SU-DHL-6 (cell line): ENCODE results near the gene TBC1D22A.

ENCODE experiments used
- H2AFZ ChIP-seq: fragments of 200-600 bp; sonication (generic); 2 replicates; pipeline ENCODE4 v1.6.1; 2014; ENCODE audit warnings: low read depth, mild to moderate bottlenecking, moderate library complexity, mixed read lengths, antibody characterized with exemption, low read length; ENCODE audit not compliant: severe bottlenecking
- H3F3A ChIP-seq: fragments of 200-600 bp; shearing (Covaris generic); 2 replicates; pipeline ENCODE4 v1.6.0; 2016; ENCODE audit warnings: antibody characterized with exemption, mild to moderate bottlenecking; ENCODE audit not compliant: insufficient read depth
- H3K27ac ChIP-seq: fragments of 200-600 bp; sonication (generic); 2 replicates; pipeline ENCODE4 v1.5.1; 2016; ENCODE audit warnings: low read depth, mild to moderate bottlenecking, low read length, moderate library complexity, mixed read lengths
- H3K27me3 ChIP-seq: fragments of 200-600 bp; sonication (generic), shearing (Covaris generic); 2 replicates; pipeline ENCODE4 v1.6.0; 2014; ENCODE audit warnings: mild to moderate bottlenecking, low read length
- H3K36me3 ChIP-seq: fragments of 200-600 bp; sonication (generic); 2 replicates; pipeline ENCODE4 v1.6.1; 2014; ENCODE audit warnings: mild to moderate bottlenecking, low read length, mixed read lengths
- H3K4me2 ChIP-seq: fragments of 300-600, 200-600 bp; shearing (Covaris generic), sonication (generic); 2 replicates; pipeline ENCODE4 v1.6.0; 2014; ENCODE audit warnings: low read length, low read depth, mild to moderate bottlenecking; ENCODE audit not compliant: poor library complexity, severe bottlenecking
- H3K4me3 ChIP-seq: fragments of 200-600 bp; sonication (generic); 2 replicates; pipeline ENCODE4 v1.5.1; 2014; ENCODE audit warnings: antibody characterized with exemption, low read length, mild to moderate bottlenecking, mixed read lengths; ENCODE audit not compliant: insufficient read depth, poor library complexity, severe bottlenecking
- H3K79me2 ChIP-seq: fragments of 200-600 bp; sonication (generic); 2 replicates; pipeline ENCODE4 v1.6.1; 2014; ENCODE audit warnings: mild to moderate bottlenecking, low read length, moderate library complexity; ENCODE audit not compliant: insufficient read depth
- H3K9ac ChIP-seq: fragments of 200-600 bp; sonication (generic); 2 replicates; pipeline ENCODE4 v1.7.0; 2014; ENCODE audit warnings: mild to moderate bottlenecking, low read length
- H3K9me2 ChIP-seq: fragments of 200-600 bp; sonication (generic); replicated peaks from 2 replicates; pipeline ENCODE4 v1.6.1; 2014; ENCODE audit warnings: low read length; ENCODE audit not compliant: insufficient read depth
- H3K9me3 ChIP-seq: fragments of 200-600 bp; sonication (generic); 2 replicates; pipeline ENCODE4 v1.6.1; 2014; ENCODE audit warnings: low read length, mixed read lengths; ENCODE audit not compliant: insufficient read depth
- H4K20me1 ChIP-seq: fragments of 200-600 bp; sonication (generic); 2 replicates; pipeline ENCODE4 v1.6.1; 2014; ENCODE audit warnings: low read depth, mild to moderate bottlenecking, antibody characterized with exemption, low read length, moderate library complexity, mixed read lengths
- EZH2phosphoT487 ChIP-seq: fragments of 200-600 bp; sonication (generic), shearing (Covaris generic); conservative IDR thresholded peaks from 2 replicates; pipeline ENCODE4 v1.6.1; 2018; ENCODE audit warnings: mild to moderate bottlenecking, antibody characterized with exemption, low read length, moderate library complexity, mixed read lengths
- TF ChIP-seq, protein P1 (sequence below): fragments of 200-600 bp; sonication (generic); IDR thresholded peaks from one replicate; pipeline ENCODE4 v1.5.1; 2017; ENCODE audit warnings: antibody characterized with exemption, mild to moderate bottlenecking, low read length, moderate library complexity; ENCODE audit not compliant: insufficient read depth, poor library complexity, severe bottlenecking

TBC1D22A gene

DNA sequence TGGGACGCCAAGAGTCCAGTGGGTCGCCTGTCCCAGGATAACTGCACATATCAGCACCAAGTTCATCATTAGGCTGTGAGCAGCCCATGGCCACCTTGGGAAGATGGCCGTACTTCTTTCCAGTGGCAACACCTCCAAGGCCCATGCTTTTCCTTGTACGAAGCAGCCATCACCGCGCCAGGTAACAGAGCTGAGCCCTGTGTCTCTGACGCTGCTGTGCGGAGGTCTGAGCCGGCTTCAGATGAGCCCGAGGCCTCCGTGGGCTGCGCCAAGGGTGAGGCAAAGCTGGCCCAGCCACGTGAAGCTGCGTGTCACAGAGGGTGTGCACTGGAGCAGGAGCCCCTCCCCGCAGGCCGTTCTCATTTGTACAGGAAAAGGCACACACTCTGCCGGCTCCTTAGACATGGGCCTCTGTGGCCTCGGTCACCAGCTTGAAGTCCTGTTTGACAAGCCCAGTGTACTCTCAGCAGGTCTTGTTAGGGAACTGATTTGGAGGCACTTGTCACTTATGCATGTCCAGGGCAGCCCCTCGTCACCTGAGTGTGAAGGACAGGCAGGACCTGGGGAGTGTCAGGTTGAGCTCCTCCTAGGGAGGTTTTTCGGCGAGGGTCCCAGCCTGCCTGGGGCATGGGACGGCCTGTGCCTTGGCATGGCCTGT is 401.5 kb downstream of the TBC1D22A start:
- no peak overlapping the region for H3K4me3 ChIP-seq
- H2AFZ ChIP-seq: no peak overlapping the region
- H3K9me2 ChIP-seq: no peaks in the 10 kb centered on the region
- H3K79me2 ChIP-seq: no peaks in the 10 kb centered on the region
- no peak overlapping the region for H3K9ac ChIP-seq
- TF ChIP-seq EZH2phosphoT487: no peak
- TF ChIP-seq, protein P1, sequence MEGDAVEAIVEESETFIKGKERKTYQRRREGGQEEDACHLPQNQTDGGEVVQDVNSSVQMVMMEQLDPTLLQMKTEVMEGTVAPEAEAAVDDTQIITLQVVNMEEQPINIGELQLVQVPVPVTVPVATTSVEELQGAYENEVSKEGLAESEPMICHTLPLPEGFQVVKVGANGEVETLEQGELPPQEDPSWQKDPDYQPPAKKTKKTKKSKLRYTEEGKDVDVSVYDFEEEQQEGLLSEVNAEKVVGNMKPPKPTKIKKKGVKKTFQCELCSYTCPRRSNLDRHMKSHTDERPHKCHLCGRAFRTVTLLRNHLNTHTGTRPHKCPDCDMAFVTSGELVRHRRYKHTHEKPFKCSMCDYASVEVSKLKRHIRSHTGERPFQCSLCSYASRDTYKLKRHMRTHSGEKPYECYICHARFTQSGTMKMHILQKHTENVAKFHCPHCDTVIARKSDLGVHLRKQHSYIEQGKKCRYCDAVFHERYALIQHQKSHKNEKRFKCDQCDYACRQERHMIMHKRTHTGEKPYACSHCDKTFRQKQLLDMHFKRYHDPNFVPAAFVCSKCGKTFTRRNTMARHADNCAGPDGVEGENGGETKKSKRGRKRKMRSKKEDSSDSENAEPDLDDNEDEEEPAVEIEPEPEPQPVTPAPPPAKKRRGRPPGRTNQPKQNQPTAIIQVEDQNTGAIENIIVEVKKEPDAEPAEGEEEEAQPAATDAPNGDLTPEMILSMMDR: no peak
- no peak overlapping the region for H3K4me2 ChIP-seq
- H3F3A ChIP-seq: peaks cover 7% of the 10 kb centered on the region; the same call in 1 of the 2 replicates
- H3K9me3 ChIP-seq: no peaks in the 10 kb centered on the region; the same call in 1 of the 2 replicates
- no peak overlapping the region for H3K27ac ChIP-seq
- no peaks in the 10 kb centered on the region for H3K27me3 ChIP-seq
- 0 out of 2 replicates have a peak, but pooled peaks cover 10% of the 10 kb centered on the region for H3K36me3 ChIP-seq
- no peaks in the 10 kb centered on the region for H4K20me1 ChIP-seq

DNA sequence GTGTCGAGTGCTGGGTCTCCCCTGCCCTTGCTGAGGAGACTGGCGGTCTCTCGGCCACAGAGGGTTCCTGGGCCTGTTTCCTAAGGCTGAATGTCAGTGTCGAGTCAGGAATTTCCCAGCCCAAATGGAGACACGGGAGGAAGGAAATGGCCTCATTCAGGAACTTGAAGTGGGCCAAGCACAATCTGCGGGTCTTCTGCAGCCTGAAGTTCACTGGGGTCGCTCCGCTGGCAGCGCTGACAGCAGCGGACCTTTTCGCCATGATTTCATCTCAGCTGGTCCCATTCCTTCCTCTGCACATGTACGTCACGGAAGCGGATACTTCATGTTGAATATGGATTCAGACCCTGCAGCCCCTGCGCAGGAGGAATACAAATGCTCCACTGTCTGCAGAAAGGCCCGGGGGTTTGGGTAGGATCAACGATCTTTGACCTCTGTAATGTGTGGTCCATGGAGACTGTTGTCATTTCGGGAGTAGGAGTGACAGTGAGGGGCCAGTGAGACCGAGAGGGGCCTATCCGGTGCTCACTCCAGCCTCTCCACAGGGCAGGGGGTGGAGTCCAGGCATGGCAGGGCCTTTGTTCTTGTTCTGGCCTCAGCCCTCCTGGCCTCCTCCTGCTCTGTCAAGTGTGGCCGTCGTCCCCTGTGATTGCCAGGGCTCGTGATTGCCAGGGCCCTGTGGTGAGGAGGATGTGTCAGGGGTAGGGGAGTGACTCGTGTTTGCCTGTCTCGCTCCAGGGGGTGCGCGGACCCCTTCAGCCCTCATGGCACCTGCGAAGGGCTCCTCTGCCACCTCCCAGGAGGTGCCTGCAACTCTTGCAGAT is 402.3 kb downstream of the TBC1D22A start:
- TF ChIP-seq, protein P1: no peak
- TF ChIP-seq EZH2phosphoT487: no peak
- Histone ChIP-seq H3F3A (peaks cover 7% of the 10 kb centered on the region; the same call in 1 of the 2 replicates), H3K27ac (peak overlapping the region; percentile 84), H3K36me3 (0 out of 2 replicates have a peak, but pooled peaks cover 7% of the 10 kb centered on the region), H3K4me3 (no peak overlapping the region), H4K20me1 (no peaks in the 10 kb centered on the region), H3K9me2 (no peaks in the 10 kb centered on the region), H3K9ac (no peak overlapping the region), H2AFZ (no peak overlapping the region), H3K9me3 (no peaks in the 10 kb centered on the region; the same call in 1 of the 2 replicates), H3K4me2 (no peak overlapping the region), H3K79me2 (no peaks in the 10 kb centered on the region), H3K27me3 (no peaks in the 10 kb centered on the region)

DNA sequence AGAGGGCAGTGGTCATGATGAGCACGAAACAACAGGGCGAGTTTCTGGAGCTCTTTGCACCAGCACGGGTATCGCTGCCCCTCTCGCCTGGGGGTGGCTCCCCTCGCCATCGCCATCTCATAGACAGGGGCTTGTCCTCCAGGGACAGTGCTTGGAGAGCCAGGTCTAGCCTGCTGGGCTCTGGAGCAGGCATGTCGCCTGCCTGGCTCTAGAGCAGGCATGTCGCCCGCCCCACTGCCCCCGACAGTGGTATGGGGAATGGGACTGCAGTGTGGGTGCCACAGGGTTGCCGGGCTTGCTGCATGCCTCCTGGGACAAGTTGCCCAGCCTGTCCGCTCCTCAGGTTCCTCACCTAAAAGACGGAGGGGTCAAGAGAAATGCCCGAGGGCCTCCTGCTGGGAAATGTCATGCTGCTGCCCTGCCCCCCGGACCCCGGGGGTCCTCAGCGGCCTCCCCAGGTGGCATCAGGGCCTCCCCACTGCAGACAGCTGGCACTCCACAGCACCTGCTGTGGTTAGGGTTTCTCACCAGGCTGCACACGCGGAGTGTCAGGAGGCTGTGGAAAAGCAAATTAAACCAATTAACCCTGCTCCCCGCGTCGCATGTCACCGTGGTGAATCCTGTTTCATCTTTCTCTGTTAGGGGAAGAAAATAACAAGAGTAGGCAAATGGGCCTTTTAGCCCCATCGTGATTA is 403.0 kb downstream of the TBC1D22A start:
- TF ChIP-seq EZH2phosphoT487: no peak
- TF ChIP-seq, protein P1: no peak
- H3K4me2 ChIP-seq: peak overlapping the region; percentile 36

More for the DNA sequence above, 403.0 kb downstream of the TBC1D22A start:
- Histone ChIP-seq H3K4me3 (no peak overlapping the region), H3K9ac (0 out of 2 replicates have a peak overlapping the region, but pooled peaks have one; percentile 2), H3K79me2 (no peaks in the 10 kb centered on the region), H3K9me3 (no peaks in the 10 kb centered on the region; the same call in 1 of the 2 replicates), H4K20me1 (no peaks in the 10 kb centered on the region), H3K36me3 (0 out of 2 replicates have a peak, but pooled peaks cover 7% of the 10 kb centered on the region), H3K9me2 (no peaks in the 10 kb centered on the region), H3K27ac (peak overlapping the region; percentile 84), H2AFZ (no peak overlapping the region), H3K27me3 (no peaks in the 10 kb centered on the region), H3F3A (peaks cover 7% of the 10 kb centered on the region; the same call in 1 of the 2 replicates)
